Astrocyte of the cerebellum (primary cell): Measurements from ENCODE around the gene PALLD.
"Not testable (repeated sequence)": the region's sequence is repeated elsewhere in the genome, so short reads cannot be mapped to it uniquely, and the experiment has no call there.

ENCODE experiments used
- DNase-seq: peaks from one replicate; pipeline ENCODE4 v3.0.0-alpha.2; 2011; ENCODE audit warnings: low read depth
- H3K4me3 ChIP-seq: 2 replicates; pipeline ENCODE4 v1.5.1; 2011; ENCODE audit warnings: mild to moderate bottlenecking, low read depth, low read length, moderate library complexity
- CTCF ChIP-seq: IDR thresholded peaks from 2 replicates; pipeline ENCODE4 v1.5.1; 2012; ENCODE audit warnings: low read length, low read depth, moderate library complexity, mild to moderate bottlenecking; ENCODE audit errors: missing control alignments
- in situ Hi-C: cut with HindIII; loops from 2 replicates; pipeline ENCODE4 v1.10.0; 2017; ENCODE audit warnings: low sequenced_read_pairs

The PALLD gene

GRCh38 chr4:168724686-168725411 lies 228.0 kb downstream of the PALLD start:
- in situ Hi-C loops, result no loop called here
- DNase-seq, result peak; percentile 84
- H3K4me3 ChIP-seq, result no peak overlapping the region
- no peak for TF ChIP-seq CTCF

- TF ChIP-seq CTCF, result no peak
- in situ Hi-C loops, result no loop called here
- H3K4me3 ChIP-seq, result no peak overlapping the region
- no peak for DNase-seq
Observed at GRCh38 chr4:168725930-168726329, 229.1 kb downstream of the PALLD start.

- H3K4me3 ChIP-seq, in situ Hi-C loops, DNase-seq: not testable (repeated sequence)
Observed at GRCh38 chr4:168727181-168727580, 230.3 kb downstream of the PALLD start.

GRCh38 chr4:168731006-168731636 lies 234.3 kb downstream of the PALLD start:
- TF ChIP-seq CTCF, result no peak
- in situ Hi-C loops, result no loop called here
- no peak for DNase-seq
- no peak overlapping the region for H3K4me3 ChIP-seq

- no peak overlapping the region for H3K4me3 ChIP-seq
- DNase-seq, result no peak
- in situ Hi-C loops, result no loop called here
- TF ChIP-seq CTCF, result no peak
Observed at GRCh38 chr4:168731706-168732414, 235.0 kb downstream of the PALLD start.

- DNase-seq, result no peak
- no peak for TF ChIP-seq CTCF
- in situ Hi-C loops, result no loop called here
- no peak overlapping the region for H3K4me3 ChIP-seq
Observed at GRCh38 chr4:168732714-168733113, 235.9 kb downstream of the PALLD start.
